SU-DHL-6 (cell line): Measurements from ENCODE around the gene ADRA2A.

ENCODE experiments used
- H2AFZ ChIP-seq: fragments of 200-600 bp; sonication (generic); 2 replicates; pipeline ENCODE4 v1.6.1; 2014; ENCODE audit warnings: low read depth, mild to moderate bottlenecking, moderate library complexity, mixed read lengths, antibody characterized with exemption, low read length; ENCODE audit not compliant: severe bottlenecking
- H3F3A ChIP-seq: fragments of 200-600 bp; shearing (Covaris generic); 2 replicates; pipeline ENCODE4 v1.6.0; 2016; ENCODE audit warnings: antibody characterized with exemption, mild to moderate bottlenecking; ENCODE audit not compliant: insufficient read depth
- H3K27ac ChIP-seq: fragments of 200-600 bp; sonication (generic); 2 replicates; pipeline ENCODE4 v1.5.1; 2016; ENCODE audit warnings: low read depth, mild to moderate bottlenecking, low read length, moderate library complexity, mixed read lengths
- H3K27me3 ChIP-seq: fragments of 200-600 bp; sonication (generic), shearing (Covaris generic); 2 replicates; pipeline ENCODE4 v1.6.0; 2014; ENCODE audit warnings: mild to moderate bottlenecking, low read length
- H3K36me3 ChIP-seq: fragments of 200-600 bp; sonication (generic); 2 replicates; pipeline ENCODE4 v1.6.1; 2014; ENCODE audit warnings: mild to moderate bottlenecking, low read length, mixed read lengths
- H3K4me2 ChIP-seq: fragments of 300-600, 200-600 bp; shearing (Covaris generic), sonication (generic); 2 replicates; pipeline ENCODE4 v1.6.0; 2014; ENCODE audit warnings: low read length, low read depth, mild to moderate bottlenecking; ENCODE audit not compliant: poor library complexity, severe bottlenecking
- H3K4me3 ChIP-seq: fragments of 200-600 bp; sonication (generic); 2 replicates; pipeline ENCODE4 v1.5.1; 2014; ENCODE audit warnings: antibody characterized with exemption, low read length, mild to moderate bottlenecking, mixed read lengths; ENCODE audit not compliant: insufficient read depth, poor library complexity, severe bottlenecking
- H3K79me2 ChIP-seq: fragments of 200-600 bp; sonication (generic); 2 replicates; pipeline ENCODE4 v1.6.1; 2014; ENCODE audit warnings: mild to moderate bottlenecking, low read length, moderate library complexity; ENCODE audit not compliant: insufficient read depth
- H3K9ac ChIP-seq: fragments of 200-600 bp; sonication (generic); 2 replicates; pipeline ENCODE4 v1.7.0; 2014; ENCODE audit warnings: mild to moderate bottlenecking, low read length
- H3K9me2 ChIP-seq: fragments of 200-600 bp; sonication (generic); replicated peaks from 2 replicates; pipeline ENCODE4 v1.6.1; 2014; ENCODE audit warnings: low read length; ENCODE audit not compliant: insufficient read depth
- H3K9me3 ChIP-seq: fragments of 200-600 bp; sonication (generic); 2 replicates; pipeline ENCODE4 v1.6.1; 2014; ENCODE audit warnings: low read length, mixed read lengths; ENCODE audit not compliant: insufficient read depth
- H4K20me1 ChIP-seq: fragments of 200-600 bp; sonication (generic); 2 replicates; pipeline ENCODE4 v1.6.1; 2014; ENCODE audit warnings: low read depth, mild to moderate bottlenecking, antibody characterized with exemption, low read length, moderate library complexity, mixed read lengths
- EZH2phosphoT487 ChIP-seq: fragments of 200-600 bp; sonication (generic), shearing (Covaris generic); conservative IDR thresholded peaks from 2 replicates; pipeline ENCODE4 v1.6.1; 2018; ENCODE audit warnings: mild to moderate bottlenecking, antibody characterized with exemption, low read length, moderate library complexity, mixed read lengths
- TF ChIP-seq, protein P1 (sequence below): fragments of 200-600 bp; sonication (generic); IDR thresholded peaks from one replicate; pipeline ENCODE4 v1.5.1; 2017; ENCODE audit warnings: antibody characterized with exemption, mild to moderate bottlenecking, low read length, moderate library complexity; ENCODE audit not compliant: insufficient read depth, poor library complexity, severe bottlenecking

Gene ADRA2A

DNA sequence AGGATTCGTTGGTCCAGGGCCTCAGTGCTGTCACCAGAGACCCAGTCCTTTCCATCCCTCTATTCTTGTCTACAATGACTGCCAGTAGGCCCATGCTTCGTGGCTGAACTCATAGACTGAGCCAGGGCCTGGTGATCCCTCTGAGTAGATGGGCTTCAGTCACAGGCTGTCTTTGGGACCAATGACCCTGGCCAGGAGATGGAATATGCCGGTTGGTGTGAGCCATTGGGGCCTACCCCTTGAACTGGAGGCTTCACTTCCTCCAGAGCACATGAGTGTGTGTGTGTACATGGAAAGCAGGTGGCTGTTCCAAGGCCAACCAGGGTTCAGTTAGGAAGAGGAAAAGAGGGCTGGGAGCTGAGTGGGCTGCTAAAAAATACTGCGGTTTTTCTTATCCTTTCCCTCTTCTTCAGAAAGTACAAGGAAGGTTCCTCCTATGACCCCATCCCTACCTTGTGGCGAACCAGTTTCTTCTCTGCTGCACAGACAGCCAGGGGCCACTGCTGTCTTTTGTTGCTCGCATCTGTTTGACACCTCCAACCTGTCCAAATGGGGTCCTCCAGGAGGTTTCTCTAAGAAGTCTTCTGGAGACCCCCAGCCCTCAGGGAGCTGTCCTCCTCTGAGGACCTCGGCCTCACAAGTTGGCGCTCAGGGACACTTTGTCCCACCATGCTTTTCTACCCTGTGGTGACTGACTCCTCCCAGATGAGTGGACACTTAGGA, 36.6 kb downstream of the ADRA2A start:
- Histone ChIP-seq H3F3A (no peaks in the 10 kb centered on the region), H3K4me3 (no peak overlapping the region), H4K20me1 (no peaks in the 10 kb centered on the region), H3K79me2 (no peaks in the 10 kb centered on the region), H3K4me2 (no peak overlapping the region), H3K27me3 (no peaks in the 10 kb centered on the region), H3K27ac (no peak overlapping the region), H2AFZ (no peak overlapping the region), H3K9me3 (no peaks in the 10 kb centered on the region), H3K36me3 (no peaks in the 10 kb centered on the region), H3K9ac (no peak overlapping the region), H3K9me2 (no peaks in the 10 kb centered on the region)
- TF ChIP-seq, protein P1, sequence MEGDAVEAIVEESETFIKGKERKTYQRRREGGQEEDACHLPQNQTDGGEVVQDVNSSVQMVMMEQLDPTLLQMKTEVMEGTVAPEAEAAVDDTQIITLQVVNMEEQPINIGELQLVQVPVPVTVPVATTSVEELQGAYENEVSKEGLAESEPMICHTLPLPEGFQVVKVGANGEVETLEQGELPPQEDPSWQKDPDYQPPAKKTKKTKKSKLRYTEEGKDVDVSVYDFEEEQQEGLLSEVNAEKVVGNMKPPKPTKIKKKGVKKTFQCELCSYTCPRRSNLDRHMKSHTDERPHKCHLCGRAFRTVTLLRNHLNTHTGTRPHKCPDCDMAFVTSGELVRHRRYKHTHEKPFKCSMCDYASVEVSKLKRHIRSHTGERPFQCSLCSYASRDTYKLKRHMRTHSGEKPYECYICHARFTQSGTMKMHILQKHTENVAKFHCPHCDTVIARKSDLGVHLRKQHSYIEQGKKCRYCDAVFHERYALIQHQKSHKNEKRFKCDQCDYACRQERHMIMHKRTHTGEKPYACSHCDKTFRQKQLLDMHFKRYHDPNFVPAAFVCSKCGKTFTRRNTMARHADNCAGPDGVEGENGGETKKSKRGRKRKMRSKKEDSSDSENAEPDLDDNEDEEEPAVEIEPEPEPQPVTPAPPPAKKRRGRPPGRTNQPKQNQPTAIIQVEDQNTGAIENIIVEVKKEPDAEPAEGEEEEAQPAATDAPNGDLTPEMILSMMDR = no peak
- TF ChIP-seq EZH2phosphoT487 = no peak

DNA sequence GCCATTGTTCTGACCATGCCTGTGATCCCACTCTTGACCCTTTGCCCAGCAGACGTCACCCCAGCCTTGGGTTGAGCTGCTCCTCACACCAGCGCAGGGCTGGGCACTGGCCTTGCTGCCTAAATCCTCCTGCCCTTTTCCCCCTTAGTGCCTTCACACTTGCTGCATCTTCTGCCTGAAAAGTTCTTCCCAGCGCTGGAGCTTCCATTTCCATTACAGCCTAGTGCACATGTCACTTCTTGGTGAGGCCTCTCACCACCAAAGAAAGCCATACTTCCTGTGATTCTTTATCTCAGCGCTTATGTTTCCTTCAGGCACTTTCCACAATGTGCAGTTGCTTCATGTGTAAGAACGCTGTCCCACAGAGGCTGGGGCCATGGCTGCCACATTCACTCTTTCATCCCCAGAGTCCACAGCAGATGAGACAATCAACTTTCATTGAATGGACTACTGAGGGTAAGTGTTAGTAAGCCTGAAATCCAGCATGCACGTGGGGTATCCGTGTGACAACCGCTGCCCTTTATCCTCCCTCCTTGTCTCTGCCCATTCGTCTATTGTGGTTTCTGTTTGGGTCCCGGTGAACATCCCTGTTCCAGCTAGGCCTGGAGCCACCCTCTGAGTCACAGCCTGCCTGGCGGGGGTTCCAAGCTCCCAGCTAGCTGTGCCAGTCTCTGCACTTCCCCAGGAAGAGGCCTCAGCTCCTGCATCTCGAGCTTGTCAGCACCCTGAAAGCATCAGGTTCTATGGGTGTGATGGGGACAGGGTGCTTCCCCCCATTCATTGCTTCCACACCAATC, 37.3 kb downstream of the ADRA2A start:
- H4K20me1 ChIP-seq = no peaks in the 10 kb centered on the region
- no peaks in the 10 kb centered on the region for H3F3A ChIP-seq
- no peaks in the 10 kb centered on the region for H3K9me3 ChIP-seq
- no peaks in the 10 kb centered on the region for H3K27me3 ChIP-seq
- H3K36me3 ChIP-seq = no peaks in the 10 kb centered on the region
- no peak for TF ChIP-seq EZH2phosphoT487
- no peak overlapping the region for H3K9ac ChIP-seq
- H3K79me2 ChIP-seq = no peaks in the 10 kb centered on the region
- no peak overlapping the region for H3K4me3 ChIP-seq
- H3K9me2 ChIP-seq = no peaks in the 10 kb centered on the region
- no peak overlapping the region for H3K27ac ChIP-seq
- no peak overlapping the region for H3K4me2 ChIP-seq
- H2AFZ ChIP-seq = no peak overlapping the region

DNA sequence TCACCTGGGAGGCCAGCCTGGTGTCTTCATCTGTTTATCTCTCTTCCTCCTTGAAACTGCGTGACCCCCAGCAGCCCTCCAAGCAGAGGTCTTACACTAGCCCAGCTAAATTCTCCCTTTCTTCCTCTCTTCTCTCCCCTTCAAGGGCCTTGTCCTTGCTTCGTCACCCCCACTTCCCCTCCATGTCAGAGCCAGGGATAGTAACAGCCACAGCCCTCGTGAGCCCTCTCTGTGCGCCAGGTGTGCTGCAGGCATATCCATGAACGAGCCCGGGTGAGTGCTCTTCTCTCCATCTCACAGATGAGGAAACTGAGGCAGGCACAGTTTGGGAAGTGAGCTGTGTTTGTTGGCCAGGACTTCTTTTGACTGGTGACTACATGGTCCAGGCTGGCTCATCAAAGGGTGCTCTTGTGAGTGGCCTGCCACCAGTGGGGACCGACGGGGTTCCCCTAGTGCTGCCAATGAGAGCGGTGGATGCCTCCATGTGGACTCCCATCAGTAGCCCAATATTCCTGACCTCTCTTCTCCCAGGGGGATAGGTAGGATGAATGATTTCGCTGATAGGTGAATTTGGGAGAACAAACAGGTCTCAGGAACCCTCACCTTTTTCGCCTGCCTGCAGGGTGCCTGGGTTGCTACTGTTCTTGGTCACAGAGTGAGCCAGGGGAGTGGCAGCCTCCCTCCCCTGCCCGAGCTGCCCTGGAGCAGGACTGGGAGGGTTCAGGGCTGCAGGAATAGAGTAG, 38.1 kb downstream of the ADRA2A start:
- no peaks in the 10 kb centered on the region for H3K36me3 ChIP-seq
- no peak overlapping the region for H3K4me2 ChIP-seq
- H3F3A ChIP-seq = no peaks in the 10 kb centered on the region
- no peaks in the 10 kb centered on the region for H4K20me1 ChIP-seq
- no peak overlapping the region for H3K27ac ChIP-seq
- H3K27me3 ChIP-seq = no peaks in the 10 kb centered on the region
- H3K9me2 ChIP-seq = no peaks in the 10 kb centered on the region
- no peak overlapping the region for H3K9ac ChIP-seq
- H3K79me2 ChIP-seq = no peaks in the 10 kb centered on the region
- no peak overlapping the region for H2AFZ ChIP-seq
- H3K4me3 ChIP-seq = no peak overlapping the region
- TF ChIP-seq, protein P1 = no peak
- no peak for TF ChIP-seq EZH2phosphoT487
- H3K9me3 ChIP-seq = no peaks in the 10 kb centered on the region
